Left ventricle myocardium inferior (tissue), 1 donor: Measurements from ENCODE around the gene GALR1. TPM values are rescaled to one million over a fixed set of nuclear protein-coding genes. Genes with fewer than 3 reads are reported as not detected.

Source experiments
- DNase-seq: peaks from one replicate; pipeline ENCODE4 v3.0.0-alpha.2; 2020
- H3K27ac ChIP-seq: fragments of 200-600 bp; replicated peaks from 2 replicates; pipeline ENCODE4 v1.8.0; 2021
- H3K27me3 ChIP-seq: fragments of 200-600 bp; 2 replicates; pipeline ENCODE4 v1.8.0; 2021; ENCODE audit warnings: low read depth
- H3K36me3 ChIP-seq: fragments of 200-600 bp; 2 replicates; pipeline ENCODE4 v1.8.0; 2021
- H3K4me1 ChIP-seq: fragments of 200-600 bp; 2 replicates; pipeline ENCODE4 v1.8.0; 2021
- H3K4me3 ChIP-seq: fragments of 200-600 bp; 2 replicates; pipeline ENCODE4 v1.8.0; 2021; ENCODE audit warnings: mild to moderate bottlenecking, moderate library complexity
- H3K9me3 ChIP-seq: fragments of 200-600 bp; replicated peaks from 2 replicates; pipeline ENCODE4 v1.8.0; 2021
- intact Hi-C: fragments of 100-400 bp; cut with micrococcal nuclease; formaldehyde crosslinking; loops from one replicate; pipeline ENCODE4 v1.11.0; 2022
- total RNA-seq: library from RNA; stranded (reverse); fragmentation: NEBNext Ultra II Directional; extraction: Animal tissue kit (Norgen Biotek cat#: 25700); gene quantifications from one replicate; pipeline ENCODE4 v1.2.1, GENCODE V29; 2021
- TF ChIP-seq, protein P1 (sequence below): fragments of 200-600 bp; IDR thresholded peaks from 2 replicates; pipeline ENCODE4 v1.8.0; 2021; ENCODE audit warnings: antibody characterized with exemption, mild to moderate bottlenecking, borderline replicate concordance
- donor health status: DM: no; HTN: yes; CAD: no; lungs with severe emphysema.

The GALR1 gene
- total RNA-seq, 1 donor from 2014 or later: 0.05 TPM

DNA sequence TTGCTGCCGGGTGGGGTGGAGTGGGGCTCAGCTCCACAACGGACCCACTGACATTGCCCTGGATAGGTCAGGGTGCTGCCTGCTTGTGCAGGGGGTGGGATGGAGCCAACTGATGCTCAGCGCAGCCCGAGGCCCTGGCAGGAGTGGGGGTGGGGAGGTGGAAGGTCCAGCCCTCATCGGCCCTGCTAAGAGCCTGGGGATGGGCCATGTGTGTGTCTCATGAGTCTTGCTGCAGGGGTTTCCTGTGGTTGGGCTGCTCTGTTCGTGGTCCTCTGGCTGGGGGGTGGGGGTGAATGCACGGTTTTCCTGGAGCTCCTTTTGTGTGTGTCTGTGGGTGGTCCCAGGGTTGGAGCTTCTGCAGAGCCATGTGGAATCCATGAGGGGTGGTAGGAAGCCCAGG, 39.4 kb upstream of the GALR1 start:
- H3K4me3 ChIP-seq: no peak overlapping the region
- DNase-seq: no peak
- intact Hi-C loops: loop anchor here (5.0 kb wide), 1 partner anchor 208 kb away; no protein-coding TSS in a partner anchor
- peaks cover 25% of the 10 kb centered on the region for H3K4me1 ChIP-seq
- TF ChIP-seq, protein P1, sequence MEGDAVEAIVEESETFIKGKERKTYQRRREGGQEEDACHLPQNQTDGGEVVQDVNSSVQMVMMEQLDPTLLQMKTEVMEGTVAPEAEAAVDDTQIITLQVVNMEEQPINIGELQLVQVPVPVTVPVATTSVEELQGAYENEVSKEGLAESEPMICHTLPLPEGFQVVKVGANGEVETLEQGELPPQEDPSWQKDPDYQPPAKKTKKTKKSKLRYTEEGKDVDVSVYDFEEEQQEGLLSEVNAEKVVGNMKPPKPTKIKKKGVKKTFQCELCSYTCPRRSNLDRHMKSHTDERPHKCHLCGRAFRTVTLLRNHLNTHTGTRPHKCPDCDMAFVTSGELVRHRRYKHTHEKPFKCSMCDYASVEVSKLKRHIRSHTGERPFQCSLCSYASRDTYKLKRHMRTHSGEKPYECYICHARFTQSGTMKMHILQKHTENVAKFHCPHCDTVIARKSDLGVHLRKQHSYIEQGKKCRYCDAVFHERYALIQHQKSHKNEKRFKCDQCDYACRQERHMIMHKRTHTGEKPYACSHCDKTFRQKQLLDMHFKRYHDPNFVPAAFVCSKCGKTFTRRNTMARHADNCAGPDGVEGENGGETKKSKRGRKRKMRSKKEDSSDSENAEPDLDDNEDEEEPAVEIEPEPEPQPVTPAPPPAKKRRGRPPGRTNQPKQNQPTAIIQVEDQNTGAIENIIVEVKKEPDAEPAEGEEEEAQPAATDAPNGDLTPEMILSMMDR: no peak
- no peaks in the 10 kb centered on the region for H3K36me3 ChIP-seq
- H3K9me3 ChIP-seq: no peaks in the 10 kb centered on the region
- H3K27ac ChIP-seq: no peak overlapping the region
- H3K27me3 ChIP-seq: no peaks in the 10 kb centered on the region

DNA sequence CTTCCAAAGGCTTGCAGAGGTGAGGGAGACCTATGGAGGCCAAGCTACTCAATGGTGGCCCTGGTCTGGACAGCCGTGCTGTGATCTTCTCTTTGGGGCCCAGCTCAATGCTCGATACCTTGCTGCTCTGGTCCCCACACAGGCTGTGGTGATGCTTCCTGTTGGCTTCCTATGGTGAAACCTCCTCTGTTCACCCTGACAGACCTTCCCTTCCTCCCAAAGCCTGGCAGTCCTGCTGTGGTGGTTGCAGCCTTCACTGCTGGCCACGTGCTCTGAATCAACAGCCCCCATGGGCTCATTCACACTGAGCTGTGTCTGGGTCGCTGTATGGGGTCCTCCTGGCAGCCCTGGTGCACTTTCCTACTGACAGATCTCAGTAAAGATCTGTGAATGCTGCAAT, 31.0 kb upstream of the GALR1 start:
- no peak overlapping the region for H3K4me3 ChIP-seq
- no peak overlapping the region for H3K27ac ChIP-seq
- H3K9me3 ChIP-seq: no peaks in the 10 kb centered on the region
- intact Hi-C loops: no loop called here
- peaks cover 22% of the 10 kb centered on the region for H3K27me3 ChIP-seq
- H3K36me3 ChIP-seq: no peaks in the 10 kb centered on the region
- no peaks in the 10 kb centered on the region for H3K4me1 ChIP-seq
- no peak for DNase-seq
- TF ChIP-seq, protein P1: no peak

DNA sequence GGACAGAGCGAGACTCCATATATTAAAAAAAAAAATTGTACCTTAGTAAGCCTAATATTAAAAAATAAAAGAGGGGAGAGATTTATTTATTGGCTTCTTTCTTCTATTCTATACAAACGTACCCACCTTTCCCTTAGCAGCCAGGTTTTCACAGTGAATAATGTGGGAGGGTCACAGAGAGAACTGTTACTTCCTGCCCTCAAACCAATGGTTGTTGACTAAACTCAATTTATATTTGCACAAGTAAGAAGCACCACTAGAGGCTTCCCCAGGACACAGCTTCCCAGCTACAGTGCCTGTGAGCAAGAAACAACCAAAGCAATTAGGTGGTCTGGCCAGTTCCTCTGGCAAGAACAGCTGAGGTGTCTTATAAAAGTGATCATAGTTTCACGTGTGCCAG, 28.9 kb upstream of the GALR1 start:
- peaks cover 2% of the 10 kb centered on the region for H3K9me3 ChIP-seq
- intact Hi-C loops: no loop called here
- H3K27ac ChIP-seq: no peak overlapping the region
- TF ChIP-seq, protein P1: no peak
- peaks cover 22% of the 10 kb centered on the region for H3K27me3 ChIP-seq
- no peaks in the 10 kb centered on the region for H3K36me3 ChIP-seq
- H3K4me3 ChIP-seq: no peak overlapping the region
- H3K4me1 ChIP-seq: no peaks in the 10 kb centered on the region
- no peak for DNase-seq

DNA sequence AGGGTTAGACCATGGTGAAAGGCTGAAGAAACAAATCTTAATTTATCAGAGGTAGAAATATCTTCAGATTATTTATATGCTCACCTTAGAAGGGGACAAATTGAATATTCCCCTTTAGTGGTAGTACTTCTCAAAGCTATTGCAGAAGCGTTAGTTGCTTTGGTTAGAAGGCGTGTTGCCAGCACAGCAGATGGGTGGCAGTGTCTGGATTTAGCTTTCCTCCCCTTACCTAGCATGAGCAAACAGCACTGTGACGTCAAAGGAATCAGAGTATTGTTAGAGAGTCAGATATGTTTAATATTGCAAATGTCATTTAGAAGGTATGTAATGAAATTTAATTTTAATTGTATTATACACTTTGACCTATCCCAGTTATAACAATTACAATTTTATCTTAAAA, 27.2 kb upstream of the GALR1 start:
- peaks cover 16% of the 10 kb centered on the region for H3K27me3 ChIP-seq
- DNase-seq: no peak
- no peaks in the 10 kb centered on the region for H3K36me3 ChIP-seq
- peaks cover 5% of the 10 kb centered on the region for H3K9me3 ChIP-seq
- TF ChIP-seq, protein P1: no peak
- no peak overlapping the region for H3K27ac ChIP-seq
- no peaks in the 10 kb centered on the region for H3K4me1 ChIP-seq
- no peak overlapping the region for H3K4me3 ChIP-seq
- intact Hi-C loops: no loop called here

GRCh38 chr18:77223221-77223639, 26.4 kb upstream of the GALR1 start:
- intact Hi-C loops: no loop called here
- no peak for DNase-seq
- no peak overlapping the region for H3K4me3 ChIP-seq
- no peaks in the 10 kb centered on the region for H3K4me1 ChIP-seq
- peaks cover 22% of the 10 kb centered on the region for H3K27me3 ChIP-seq
- TF ChIP-seq, protein P1: no peak
- H3K27ac ChIP-seq: no peak overlapping the region
- H3K36me3 ChIP-seq: no peaks in the 10 kb centered on the region
- H3K9me3 ChIP-seq: peaks cover 5% of the 10 kb centered on the region

DNA sequence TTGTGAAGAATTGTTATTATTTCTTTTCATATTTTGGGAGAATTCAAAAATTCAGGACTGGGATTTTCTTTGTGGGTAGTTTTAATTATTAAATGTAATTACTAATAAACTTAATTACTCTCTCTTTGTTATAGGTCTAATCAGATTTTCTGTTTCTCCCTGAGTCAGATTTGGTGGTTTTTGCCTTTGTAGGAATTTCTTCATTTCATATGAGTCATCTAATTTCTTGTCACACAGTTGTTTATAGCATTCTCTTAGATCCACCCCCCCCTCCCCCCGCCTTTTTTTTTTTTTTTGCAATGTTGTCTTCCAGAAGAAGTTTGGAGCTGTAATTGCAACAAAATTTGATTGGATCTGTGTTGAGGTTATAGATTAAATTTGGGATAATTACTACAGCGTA, 26.0 kb upstream of the GALR1 start:
- no peak overlapping the region for H3K4me3 ChIP-seq
- intact Hi-C loops: no loop called here
- peaks cover 24% of the 10 kb centered on the region for H3K27me3 ChIP-seq
- H3K27ac ChIP-seq: no peak overlapping the region
- no peaks in the 10 kb centered on the region for H3K4me1 ChIP-seq
- DNase-seq: no peak
- H3K36me3 ChIP-seq: no peaks in the 10 kb centered on the region
- TF ChIP-seq, protein P1: no peak
- H3K9me3 ChIP-seq: peaks cover 5% of the 10 kb centered on the region
